K562 (cell line): Measurements from ENCODE around the gene BARX2. TPM values are rescaled to one million over a fixed set of nuclear protein-coding genes. Genes with fewer than 3 reads are reported as not detected.

ENCODE experiments used
- HLTF ChIP-seq: fragments of 450-650 bp; IDR thresholded peaks from 2 replicates; pipeline ENCODE4 v1.6.1; 2016
- KAT7 ChIP-seq: sonication (generic); formaldehyde crosslinking; IDR thresholded peaks from 2 replicates; pipeline ENCODE4 v1.8.0; 2022; ENCODE audit warnings: missing genetic modification reagents, mild to moderate bottlenecking, borderline replicate concordance
- KLF1 ChIP-seq: fragments of 450-650 bp; IDR thresholded peaks from 2 replicates; pipeline ENCODE4 v1.6.1; 2016; ENCODE audit warnings: missing genetic modification characterization, missing compliant biosample characterization
- RBM22 ChIP-seq: fragments of 200-400 bp; formaldehyde crosslinking; IDR thresholded peaks from 2 replicates; pipeline ENCODE4 v1.6.1; 2018; ENCODE audit warnings: low read length, low read depth; ENCODE audit not compliant: poor library complexity, severe bottlenecking
- TOE1 ChIP-seq, 2 experiments: fragments of 450-650 bp in 1 of 2; sonication (generic) in 1 of 2; formaldehyde crosslinking in 1 of 2; IDR thresholded peaks; 2 replicates each; pipeline versions ENCODE4 v1.7.1 to v1.8.0; 2016 to 2022; ENCODE audit warnings: borderline replicate concordance in 2 of 2, mild to moderate bottlenecking in 2 of 2, antibody characterized with exemption in 1 of 2, inconsistent platforms in 1 of 2, low read depth in 1 of 2, missing genetic modification reagents in 1 of 2, moderate library complexity in 1 of 2
- ZNF143 ChIP-seq: sonication (generic); formaldehyde crosslinking; IDR thresholded peaks from 2 replicates; pipeline ENCODE4 v1.9.0; 2022; ENCODE audit warnings: mild to moderate bottlenecking, missing genetic modification reagents
- polyA plus RNA-seq, 8 experiments: library from polyadenylated mRNA; depleted of rRNA in 4 of 8; stranded (reverse) in 5 of 8; unstranded in 3 of 8; fragments of >200 nt; fragmentation: Nextera tagmentation in 2 of 8; fragmentation: Illumina TruSeq in 1 of 8; extraction: Ambion mirVana in 2 of 8; extraction: Trizol in 1 of 8; gene quantifications; 2 replicates each; pipeline versions ENCODE4 v1.2.1 to v1.2.3, GENCODE V29; 2011 to 2014; ENCODE audit warnings: inconsistent platforms in 1 of 8, missing spikeins in 1 of 8
- total RNA-seq, 7 experiments: library from RNA; depleted of rRNA in 6 of 7; stranded (reverse); fragments of >200 nt in 6 of 7; fragmentation: Illumina TruSeq in 2 of 7; extraction: Trizol in 2 of 7; gene quantifications; 2 replicates each; pipeline versions ENCODE4 v1.2.1 to v1.2.3, GENCODE V29; 2011 to 2021; ENCODE audit warnings: low replicate concordance in 1 of 7
- TF ChIP-seq, protein P1 (sequence below): fragments of 250-450 bp; sonication (Bioruptor Pico); IDR thresholded peaks from 2 replicates; pipeline ENCODE4 v1.4.0; 2020
- TF ChIP-seq, protein P2 (sequence below): IDR thresholded peaks from 2 replicates; pipeline ENCODE4 v1.6.1; 2012; ENCODE audit warnings: low read depth, low read length, improper control_type of control experiment, borderline replicate concordance
- TF ChIP-seq, protein P3 (sequence below), 2 experiments: fragments of 450-650 bp; IDR thresholded peaks; 2 replicates each; pipeline ENCODE4 v1.6.1; 2018; ENCODE audit warnings: mild to moderate bottlenecking in 2 of 2, low read depth in 1 of 2; ENCODE audit not compliant: partially characterized antibody in 2 of 2
- TF ChIP-seq, protein P4 (sequence below): fragments of 450-650 bp; formaldehyde crosslinking; IDR thresholded peaks from 2 replicates; pipeline ENCODE4 v1.4.0; 2020; ENCODE audit warnings: mild to moderate bottlenecking, moderate library complexity
- TF ChIP-seq, protein P5 (sequence below): fragments of 450-650 bp; IDR thresholded peaks from 2 replicates; pipeline ENCODE4 v1.6.1; 2016; ENCODE audit warnings: borderline replicate concordance

Gene BARX2
- total and polyA plus RNA-seq, 9 of the 15 experiments (the other 6 are each of a cell fraction or from before 2014, with no cell fraction given): not detected

DNA sequence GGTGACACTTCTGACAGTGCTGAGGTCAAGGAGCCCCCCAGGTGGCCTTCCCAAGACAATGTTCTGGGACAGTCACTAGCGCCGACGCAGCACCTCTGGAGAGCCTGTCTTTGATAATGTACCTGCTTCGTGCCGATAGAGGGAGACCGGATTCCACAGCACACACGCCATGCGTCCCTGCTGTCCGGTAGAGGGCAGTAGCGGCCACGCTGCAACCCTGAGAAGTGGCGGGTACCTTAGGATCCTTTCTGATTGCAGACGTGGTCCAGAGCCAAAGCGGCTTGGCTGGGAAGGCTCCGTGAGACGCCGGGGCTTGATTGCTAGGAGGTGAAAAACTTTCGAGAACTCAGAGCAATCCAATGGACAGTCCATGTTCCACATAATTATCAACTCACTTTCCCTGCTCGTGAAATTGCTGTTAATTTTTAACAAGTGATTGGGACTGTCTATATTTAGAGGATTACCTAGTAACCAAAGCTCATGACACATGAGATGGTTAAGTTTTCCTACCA is 11.4 kb upstream of the BARX2 start (continued):
- TF ChIP-seq, protein P1, sequence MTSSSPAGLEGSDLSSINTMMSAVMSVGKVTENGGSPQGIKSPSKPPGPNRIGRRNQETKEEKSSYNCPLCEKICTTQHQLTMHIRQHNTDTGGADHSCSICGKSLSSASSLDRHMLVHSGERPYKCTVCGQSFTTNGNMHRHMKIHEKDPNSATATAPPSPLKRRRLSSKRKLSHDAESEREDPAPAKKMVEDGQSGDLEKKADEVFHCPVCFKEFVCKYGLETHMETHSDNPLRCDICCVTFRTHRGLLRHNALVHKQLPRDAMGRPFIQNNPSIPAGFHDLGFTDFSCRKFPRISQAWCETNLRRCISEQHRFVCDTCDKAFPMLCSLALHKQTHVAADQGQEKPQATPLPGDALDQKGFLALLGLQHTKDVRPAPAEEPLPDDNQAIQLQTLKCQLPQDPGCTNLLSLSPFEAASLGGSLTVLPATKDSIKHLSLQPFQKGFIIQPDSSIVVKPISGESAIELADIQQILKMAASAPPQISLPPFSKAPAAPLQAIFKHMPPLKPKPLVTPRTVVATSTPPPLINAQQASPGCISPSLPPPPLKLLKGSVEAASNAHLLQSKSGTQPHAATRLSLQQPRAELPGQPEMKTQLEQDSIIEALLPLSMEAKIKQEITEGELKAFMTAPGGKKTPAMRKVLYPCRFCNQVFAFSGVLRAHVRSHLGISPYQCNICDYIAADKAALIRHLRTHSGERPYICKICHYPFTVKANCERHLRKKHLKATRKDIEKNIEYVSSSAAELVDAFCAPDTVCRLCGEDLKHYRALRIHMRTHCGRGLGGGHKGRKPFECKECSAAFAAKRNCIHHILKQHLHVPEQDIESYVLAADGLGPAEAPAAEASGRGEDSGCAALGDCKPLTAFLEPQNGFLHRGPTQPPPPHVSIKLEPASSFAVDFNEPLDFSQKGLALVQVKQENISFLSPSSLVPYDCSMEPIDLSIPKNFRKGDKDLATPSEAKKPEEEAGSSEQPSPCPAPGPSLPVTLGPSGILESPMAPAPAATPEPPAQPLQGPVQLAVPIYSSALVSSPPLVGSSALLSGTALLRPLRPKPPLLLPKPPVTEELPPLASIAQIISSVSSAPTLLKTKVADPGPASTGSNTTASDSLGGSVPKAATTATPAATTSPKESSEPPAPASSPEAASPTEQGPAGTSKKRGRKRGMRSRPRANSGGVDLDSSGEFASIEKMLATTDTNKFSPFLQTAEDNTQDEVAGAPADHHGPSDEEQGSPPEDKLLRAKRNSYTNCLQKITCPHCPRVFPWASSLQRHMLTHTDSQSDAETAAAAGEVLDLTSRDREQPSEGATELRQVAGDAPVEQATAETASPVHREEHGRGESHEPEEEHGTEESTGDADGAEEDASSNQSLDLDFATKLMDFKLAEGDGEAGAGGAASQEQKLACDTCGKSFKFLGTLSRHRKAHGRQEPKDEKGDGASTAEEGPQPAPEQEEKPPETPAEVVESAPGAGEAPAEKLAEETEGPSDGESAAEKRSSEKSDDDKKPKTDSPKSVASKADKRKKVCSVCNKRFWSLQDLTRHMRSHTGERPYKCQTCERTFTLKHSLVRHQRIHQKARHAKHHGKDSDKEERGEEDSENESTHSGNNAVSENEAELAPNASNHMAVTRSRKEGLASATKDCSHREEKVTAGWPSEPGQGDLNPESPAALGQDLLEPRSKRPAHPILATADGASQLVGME (CRISPR knock-in tag): no peak
- TF ChIP-seq, protein P2, sequence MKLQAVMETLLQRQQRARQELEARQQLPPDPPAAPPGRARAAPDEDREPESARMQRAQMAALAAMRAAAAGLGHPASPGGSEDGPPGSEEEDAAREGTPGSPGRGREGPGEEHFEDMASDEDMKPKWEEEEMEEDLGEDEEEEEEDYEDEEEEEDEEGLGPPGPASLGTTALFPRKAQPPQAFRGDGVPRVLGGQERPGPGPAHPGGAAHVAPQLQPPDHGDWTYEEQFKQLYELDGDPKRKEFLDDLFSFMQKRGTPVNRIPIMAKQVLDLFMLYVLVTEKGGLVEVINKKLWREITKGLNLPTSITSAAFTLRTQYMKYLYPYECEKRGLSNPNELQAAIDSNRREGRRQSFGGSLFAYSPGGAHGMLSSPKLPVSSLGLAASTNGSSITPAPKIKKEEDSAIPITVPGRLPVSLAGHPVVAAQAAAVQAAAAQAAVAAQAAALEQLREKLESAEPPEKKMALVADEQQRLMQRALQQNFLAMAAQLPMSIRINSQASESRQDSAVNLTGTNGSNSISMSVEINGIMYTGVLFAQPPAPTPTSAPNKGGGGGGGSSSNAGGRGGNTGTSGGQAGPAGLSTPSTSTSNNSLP: no peak
- TF ChIP-seq KLF1 (tag): no peak
- no peak for TF ChIP-seq RBM22
- TF ChIP-seq, protein P3, sequence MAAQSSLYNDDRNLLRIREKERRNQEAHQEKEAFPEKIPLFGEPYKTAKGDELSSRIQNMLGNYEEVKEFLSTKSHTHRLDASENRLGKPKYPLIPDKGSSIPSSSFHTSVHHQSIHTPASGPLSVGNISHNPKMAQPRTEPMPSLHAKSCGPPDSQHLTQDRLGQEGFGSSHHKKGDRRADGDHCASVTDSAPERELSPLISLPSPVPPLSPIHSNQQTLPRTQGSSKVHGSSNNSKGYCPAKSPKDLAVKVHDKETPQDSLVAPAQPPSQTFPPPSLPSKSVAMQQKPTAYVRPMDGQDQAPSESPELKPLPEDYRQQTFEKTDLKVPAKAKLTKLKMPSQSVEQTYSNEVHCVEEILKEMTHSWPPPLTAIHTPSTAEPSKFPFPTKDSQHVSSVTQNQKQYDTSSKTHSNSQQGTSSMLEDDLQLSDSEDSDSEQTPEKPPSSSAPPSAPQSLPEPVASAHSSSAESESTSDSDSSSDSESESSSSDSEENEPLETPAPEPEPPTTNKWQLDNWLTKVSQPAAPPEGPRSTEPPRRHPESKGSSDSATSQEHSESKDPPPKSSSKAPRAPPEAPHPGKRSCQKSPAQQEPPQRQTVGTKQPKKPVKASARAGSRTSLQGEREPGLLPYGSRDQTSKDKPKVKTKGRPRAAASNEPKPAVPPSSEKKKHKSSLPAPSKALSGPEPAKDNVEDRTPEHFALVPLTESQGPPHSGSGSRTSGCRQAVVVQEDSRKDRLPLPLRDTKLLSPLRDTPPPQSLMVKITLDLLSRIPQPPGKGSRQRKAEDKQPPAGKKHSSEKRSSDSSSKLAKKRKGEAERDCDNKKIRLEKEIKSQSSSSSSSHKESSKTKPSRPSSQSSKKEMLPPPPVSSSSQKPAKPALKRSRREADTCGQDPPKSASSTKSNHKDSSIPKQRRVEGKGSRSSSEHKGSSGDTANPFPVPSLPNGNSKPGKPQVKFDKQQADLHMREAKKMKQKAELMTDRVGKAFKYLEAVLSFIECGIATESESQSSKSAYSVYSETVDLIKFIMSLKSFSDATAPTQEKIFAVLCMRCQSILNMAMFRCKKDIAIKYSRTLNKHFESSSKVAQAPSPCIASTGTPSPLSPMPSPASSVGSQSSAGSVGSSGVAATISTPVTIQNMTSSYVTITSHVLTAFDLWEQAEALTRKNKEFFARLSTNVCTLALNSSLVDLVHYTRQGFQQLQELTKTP (IDR thresholded peaks at IDR 0.05; ENCODE audit: low read depth in 1 of 2, partially characterized antibody in 2 of 2): no peak
- no peak for TF ChIP-seq TOE1 (IDR thresholded peaks at IDR 0.05; ENCODE audit: borderline replicate concordance)
- TF ChIP-seq TOE1 (CRISPR knock-in tag; IDR thresholded peaks at IDR 0.05; ENCODE audit: borderline replicate concordance, low read depth): no peak
- TF ChIP-seq KAT7: no peak
- no peak for TF ChIP-seq ZNF143 (CRISPR knock-in tag)
- TF ChIP-seq, protein P4, sequence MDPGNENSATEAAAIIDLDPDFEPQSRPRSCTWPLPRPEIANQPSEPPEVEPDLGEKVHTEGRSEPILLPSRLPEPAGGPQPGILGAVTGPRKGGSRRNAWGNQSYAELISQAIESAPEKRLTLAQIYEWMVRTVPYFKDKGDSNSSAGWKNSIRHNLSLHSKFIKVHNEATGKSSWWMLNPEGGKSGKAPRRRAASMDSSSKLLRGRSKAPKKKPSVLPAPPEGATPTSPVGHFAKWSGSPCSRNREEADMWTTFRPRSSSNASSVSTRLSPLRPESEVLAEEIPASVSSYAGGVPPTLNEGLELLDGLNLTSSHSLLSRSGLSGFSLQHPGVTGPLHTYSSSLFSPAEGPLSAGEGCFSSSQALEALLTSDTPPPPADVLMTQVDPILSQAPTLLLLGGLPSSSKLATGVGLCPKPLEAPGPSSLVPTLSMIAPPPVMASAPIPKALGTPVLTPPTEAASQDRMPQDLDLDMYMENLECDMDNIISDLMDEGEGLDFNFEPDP (CRISPR knock-in tag): no peak
- TF ChIP-seq HLTF: no peak
- TF ChIP-seq, protein P5, sequence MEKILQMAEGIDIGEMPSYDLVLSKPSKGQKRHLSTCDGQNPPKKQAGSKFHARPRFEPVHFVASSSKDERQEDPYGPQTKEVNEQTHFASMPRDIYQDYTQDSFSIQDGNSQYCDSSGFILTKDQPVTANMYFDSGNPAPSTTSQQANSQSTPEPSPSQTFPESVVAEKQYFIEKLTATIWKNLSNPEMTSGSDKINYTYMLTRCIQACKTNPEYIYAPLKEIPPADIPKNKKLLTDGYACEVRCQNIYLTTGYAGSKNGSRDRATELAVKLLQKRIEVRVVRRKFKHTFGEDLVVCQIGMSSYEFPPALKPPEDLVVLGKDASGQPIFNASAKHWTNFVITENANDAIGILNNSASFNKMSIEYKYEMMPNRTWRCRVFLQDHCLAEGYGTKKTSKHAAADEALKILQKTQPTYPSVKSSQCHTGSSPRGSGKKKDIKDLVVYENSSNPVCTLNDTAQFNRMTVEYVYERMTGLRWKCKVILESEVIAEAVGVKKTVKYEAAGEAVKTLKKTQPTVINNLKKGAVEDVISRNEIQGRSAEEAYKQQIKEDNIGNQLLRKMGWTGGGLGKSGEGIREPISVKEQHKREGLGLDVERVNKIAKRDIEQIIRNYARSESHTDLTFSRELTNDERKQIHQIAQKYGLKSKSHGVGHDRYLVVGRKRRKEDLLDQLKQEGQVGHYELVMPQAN: no peak
